Upper lobe of left lung (tissue), 6 donors: ENCODE results near the gene IL1RAP. TPM values are rescaled to one million over a fixed set of nuclear protein-coding genes. Genes with fewer than 3 reads are reported as not detected.

Source experiments
- ATAC-seq, 2 donors: fragments of 200-7000 bp; cut with Tn5 transposase; one replicate each; pipeline ENCODE4 v1.9.1; 2022; ENCODE audit warnings: mild to moderate bottlenecking in 2 of 2, moderate library complexity in 2 of 2; ENCODE audit not compliant: low FRiP score in 2 of 2
- DNase-seq, 2 donors: peaks; one replicate each; pipeline ENCODE4 v3.0.0-alpha.2; 2019 to 2020
- H3K27ac ChIP-seq, 4 donors: fragments of 200-600 bp; sonication (generic); one replicate each; pipeline ENCODE4 v1.5.1; 2016 to 2019
- H3K27me3 ChIP-seq, 4 donors: fragments of 200-600 bp; sonication (generic); one replicate each; pipeline ENCODE4 v1.5.1; 2017 to 2019
- H3K36me3 ChIP-seq, 4 donors: fragments of 200-600 bp; sonication (generic); one replicate each; pipeline ENCODE4 v1.5.1; 2016 to 2019
- H3K4me1 ChIP-seq, 4 donors: fragments of 200-600 bp; sonication (generic); one replicate each; pipeline ENCODE4 v1.5.1; 2018 to 2019
- H3K4me3 ChIP-seq, 4 donors: fragments of 200-600 bp; sonication (generic); one replicate each; pipeline ENCODE4 v1.5.1; 2017 to 2019; ENCODE audit warnings: mild to moderate bottlenecking in 2 of 4, moderate library complexity in 1 of 4
- H3K9me3 ChIP-seq, 4 donors: fragments of 200-600 bp; sonication (generic); one replicate each; pipeline ENCODE4 v1.5.1; 2018 to 2019
- CTCF ChIP-seq, 6 experiments: fragments of 450-650 bp in 4 of 6; fragments of 200-600 bp in 2 of 6; sonication (generic) in 2 of 6; IDR thresholded peaks; one replicate each; pipeline ENCODE4 v1.5.1; 2016 to 2019; ENCODE audit warnings: antibody characterized with exemption in 6 of 6
- EP300 ChIP-seq, 4 donors: sonication (generic); formaldehyde crosslinking; IDR thresholded peaks; one replicate each; pipeline ENCODE4 v1.5.1; 2017; ENCODE audit warnings: antibody characterized with exemption in 4 of 4, control low read depth in 2 of 4
- POLR2A ChIP-seq, 4 donors: fragments of 450-650 bp; IDR thresholded peaks; one replicate each; pipeline ENCODE4 v1.5.1; 2016 to 2017; ENCODE audit warnings: antibody characterized with exemption in 4 of 4, mild to moderate bottlenecking in 2 of 4
- POLR2AphosphoS5 ChIP-seq, 2 donors: sonication (generic); formaldehyde crosslinking; IDR thresholded peaks; one replicate each; pipeline ENCODE4 v1.5.1; 2017; ENCODE audit warnings: antibody characterized with exemption in 2 of 2
- WGBS, 2 donors: methylation state at CpG; one replicate each; pipeline ENCODE4 v1.1.5; 2017 to 2018; 5-methylcytosine and 5-hydroxymethylcytosine counted together
- total RNA-seq, 6 donors: library from RNA; depleted of rRNA in 4 of 6; stranded (reverse); fragments of >200 nt in 4 of 6; gene quantifications; one replicate each; pipeline versions ENCODE4 v1.1.0 to v1.2.1, GENCODE V29; 2016 to 2021
- donor health status: DM: no; HTN: no; CAD: no; lungs with moderate emphysema.
- donor health status: DM: no; HTN: yes; CAD: no; lungs with severe emphysema.

IL1RAP gene
- total RNA-seq, 6 donors from 2014 or later = 6.3 to 29.8 (median 22.7) TPM

DNA sequence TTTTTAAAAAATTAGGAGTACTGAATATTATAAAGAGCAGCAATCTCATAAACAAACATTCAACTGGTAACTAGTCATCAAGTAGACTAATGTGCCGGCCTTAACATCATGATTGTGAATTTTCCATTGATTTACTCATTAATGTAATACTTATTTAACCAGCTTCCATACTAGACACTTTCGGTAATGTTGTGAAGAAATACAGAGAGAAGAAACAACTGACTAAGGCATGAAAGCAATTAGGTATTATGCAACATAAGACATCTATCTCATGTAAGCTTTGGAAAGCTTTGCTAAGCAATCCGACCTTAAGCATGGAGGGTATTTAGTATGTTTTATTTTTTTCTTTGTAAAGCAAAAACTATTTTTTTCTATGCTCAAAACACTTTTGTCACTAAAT, 108.0 kb downstream of the IL1RAP start:
- WGBS, 2 donors = 59 to 71% methylated on average over 3 of the region's 3 CpGs
- Histone ChIP-seq H3K27me3 (no peaks in the 10 kb centered on the region), H3K9me3 (no peaks in the 10 kb centered on the region), H3K4me1 (peaks cover 3 to 18% (median 9%) of the 10 kb centered on the region in 4 donors), H3K27ac (no peak overlapping the region), H3K36me3 (peaks cover 0 to 15% (median 3%) of the 10 kb centered on the region in 4 donors), H3K4me3 (no peak overlapping the region)
- DNase-seq = no peak
- no peak for ATAC-seq
- TF ChIP-seq POLR2A (IDR thresholded peaks at IDR 0.05) (no peak), POLR2AphosphoS5 (IDR thresholded peaks at IDR 0.05) (no peak), CTCF (IDR thresholded peaks at IDR 0.05) (no peak)

GRCh38 chr3:190624282-190624681, 110.4 kb downstream of the IL1RAP start:
- DNase-seq (no peak), ATAC-seq (no peak)
- 53 to 76% methylated on average over 5 of the region's 5 CpGs for WGBS, 2 donors
- TF ChIP-seq CTCF (IDR thresholded peaks at IDR 0.05) = no peak
- no peak for TF ChIP-seq POLR2A (IDR thresholded peaks at IDR 0.05)
- no peak for TF ChIP-seq EP300 (IDR thresholded peaks at IDR 0.05)
- TF ChIP-seq POLR2AphosphoS5 (IDR thresholded peaks at IDR 0.05) = no peak
- H3K27ac ChIP-seq = no peak overlapping the region
- no peaks in the 10 kb centered on the region for H3K9me3 ChIP-seq
- peaks cover 0 to 23% (median 5%) of the 10 kb centered on the region in 4 donors for H3K36me3 ChIP-seq
- peaks cover 0 to 9% (median 5%) of the 10 kb centered on the region in 4 donors for H3K4me1 ChIP-seq
- no peaks in the 10 kb centered on the region for H3K27me3 ChIP-seq
- no peak overlapping the region for H3K4me3 ChIP-seq

GRCh38 chr3:190626951-190627620, 113.2 kb downstream of the IL1RAP start:
- Histone ChIP-seq H3K4me1 (peaks cover 0 to 3% (median 1%) of the 10 kb centered on the region in 4 donors), H3K4me3 (no peak overlapping the region), H3K27ac (no peak overlapping the region), H3K27me3 (no peaks in the 10 kb centered on the region), H3K36me3 (peaks cover 0 to 25% (median 5%) of the 10 kb centered on the region in 4 donors), H3K9me3 (no peaks in the 10 kb centered on the region)
- no peak for ATAC-seq
- WGBS, 2 donors = 77 to 81% methylated on average over 7 of the region's 7 CpGs
- DNase-seq = no peak
- no peak for TF ChIP-seq EP300 (IDR thresholded peaks at IDR 0.05)
- no peak for TF ChIP-seq CTCF (IDR thresholded peaks at IDR 0.05)
- TF ChIP-seq POLR2A (IDR thresholded peaks at IDR 0.05) = no peak
- TF ChIP-seq POLR2AphosphoS5 (IDR thresholded peaks at IDR 0.05) = no peak

DNA sequence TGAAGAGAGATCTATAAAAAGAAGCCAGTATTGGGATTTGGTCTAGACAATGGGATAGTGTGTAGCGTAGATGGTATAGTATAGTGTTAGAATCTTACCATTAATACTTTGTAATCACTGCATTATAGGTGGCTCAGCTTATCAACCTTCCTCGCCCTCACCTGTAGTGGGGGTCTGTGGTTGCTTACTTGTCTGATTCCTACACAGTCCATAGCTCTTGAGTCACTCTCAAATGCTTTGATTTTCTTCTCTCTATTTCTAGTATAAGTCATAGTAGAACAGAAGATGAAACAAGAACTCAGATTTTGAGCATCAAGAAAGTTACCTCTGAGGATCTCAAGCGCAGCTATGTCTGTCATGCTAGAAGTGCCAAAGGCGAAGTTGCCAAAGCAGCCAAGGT, 115.2 kb downstream of the IL1RAP start:
- no peaks in the 10 kb centered on the region for H3K4me1 ChIP-seq
- no peaks in the 10 kb centered on the region for H3K9me3 ChIP-seq
- no peak for TF ChIP-seq POLR2AphosphoS5 (IDR thresholded peaks at IDR 0.05)
- no peak for TF ChIP-seq POLR2A (IDR thresholded peaks at IDR 0.05)
- TF ChIP-seq CTCF (IDR thresholded peaks at IDR 0.05) = no peak
- TF ChIP-seq EP300 (IDR thresholded peaks at IDR 0.05) = no peak
- ATAC-seq = no peak
- H3K4me3 ChIP-seq = no peak overlapping the region
- H3K27ac ChIP-seq = no peak overlapping the region
- no peak for DNase-seq
- no peaks in the 10 kb centered on the region for H3K27me3 ChIP-seq
- 96 to 99% methylated on average over 4 of the region's 4 CpGs for WGBS, 2 donors
- H3K36me3 ChIP-seq = peaks cover 0 to 17% (median 2%) of the 10 kb centered on the region in 4 donors

- Histone ChIP-seq H3K4me1 (no peaks in the 10 kb centered on the region), H3K9me3 (no peaks in the 10 kb centered on the region), H3K36me3 (peaks cover 0 to 9% (median 2%) of the 10 kb centered on the region in 4 donors), H3K27me3 (no peaks in the 10 kb centered on the region), H3K4me3 (no peak overlapping the region), H3K27ac (no peak overlapping the region)
- no peak for ATAC-seq
- TF ChIP-seq POLR2AphosphoS5 (IDR thresholded peaks at IDR 0.05) = no peak
- no peak for TF ChIP-seq POLR2A (IDR thresholded peaks at IDR 0.05)
- no peak for TF ChIP-seq CTCF (IDR thresholded peaks at IDR 0.05)
- no peak for TF ChIP-seq EP300 (IDR thresholded peaks at IDR 0.05)
- no peak for DNase-seq
- 84 to 86% methylated on average over 2 of the region's 2 CpGs for WGBS, 2 donors
Observed at GRCh38 chr3:190631295-190631694, 117.4 kb downstream of the IL1RAP start.
